MCF 10A (cell line): ENCODE data around the gene CDH10. TPM values are rescaled to one million over a fixed set of nuclear protein-coding genes. Genes with fewer than 3 reads are reported as not detected.

Experiments
- Bru-seq: library from RNA; stranded (reverse); fragments of 400-500 nt; gene quantifications from one replicate; lab custom pipeline; 2021; lab: Mats Ljungman, UMichigan
- BruChase-seq, 2 experiments: library from RNA; stranded (reverse); fragments of 400-500 nt; gene quantifications; one replicate each; lab custom pipeline; 2021; lab: Mats Ljungman, UMichigan
- BruUV-seq: library from RNA; stranded (reverse); fragments of 400-500 nt; replicated peaks from 2 replicates; lab custom pipeline; 2021; lab: Mats Ljungman, UMichigan
- CTCF ChIA-PET: fragments of 300-600 bp; sonication (Branson Sonifier 250); formaldehyde crosslinking; extraction: SDS; loops from one replicate; lab custom pipeline; 2021; ENCODE audit warnings: antibody characterized with exemption, inconsistent platforms; lab: Yijun Ruan, JAX
- POLR2A ChIA-PET: fragments of 300-600, 350-650 bp; sonication (Branson Sonifier 250); formaldehyde crosslinking; extraction: SDS; loops from one replicate; lab custom pipeline; 2020; ENCODE audit warnings: antibody characterized with exemption, inconsistent platforms; lab: Yijun Ruan, JAX
- DNase-seq: peaks from one replicate; pipeline ENCODE4 v3.0.0-alpha.2; 2018; ENCODE audit not compliant: unreplicated experiment
- H3K27ac Mint-ChIP-seq: one replicate; pipeline ENCODE4 v1.8.0; 2022; ENCODE audit warnings: mild to moderate bottlenecking, low read depth, mixed read lengths; ENCODE audit not compliant: unreplicated experiment
- H3K27me3 Mint-ChIP-seq: one replicate; pipeline ENCODE4 v1.8.0; 2022; ENCODE audit warnings: mixed read lengths; ENCODE audit not compliant: insufficient read depth, unreplicated experiment
- H3K36me3 Mint-ChIP-seq: one replicate; pipeline ENCODE4 v1.8.0; 2022; ENCODE audit warnings: mild to moderate bottlenecking, moderate library complexity, mixed read lengths; ENCODE audit not compliant: insufficient read depth, unreplicated experiment
- H3K4me1 Mint-ChIP-seq: one replicate; pipeline ENCODE4 v1.8.0; 2022; ENCODE audit warnings: mixed read lengths; ENCODE audit not compliant: insufficient read depth, unreplicated experiment
- H3K4me3 Mint-ChIP-seq: one replicate; pipeline ENCODE4 v1.8.0; 2022; ENCODE audit warnings: mild to moderate bottlenecking, moderate library complexity, mixed read lengths; ENCODE audit not compliant: unreplicated experiment
- H3K9me3 Mint-ChIP-seq: one replicate; pipeline ENCODE4 v1.8.0; 2022; ENCODE audit warnings: mixed read lengths; ENCODE audit not compliant: unreplicated experiment
- intact Hi-C: fragments of 100-400 bp; cut with micrococcal nuclease; formaldehyde crosslinking; loops from 2 replicates; pipeline ENCODE4 v1.14.1; 2022
- long read RNA-seq: library from polyadenylated mRNA; stranded (forward); transcript quantifications from one replicate; pipeline ENCODE4 v2.0.0, GENCODE V29; 2022
- total RNA-seq: library from RNA; stranded (reverse); gene quantifications from 2 replicates; pipeline ENCODE4 v1.2.3, GENCODE V29; 2022
- TF ChIP-seq, protein P1 (sequence below): fragments of 200-600 bp; IDR thresholded peaks from one replicate; pipeline ENCODE4 v1.8.0; 2022; ENCODE audit warnings: antibody characterized with exemption, mild to moderate bottlenecking; ENCODE audit not compliant: unreplicated experiment

The CDH10 gene
- total RNA-seq (0.33 and 0.39 TPM in 2 replicates), Bru-seq, nascent RNA (percentile 28 among the genes with signal in this experiment), BruChase-seq, experiment 1, labeled RNA remaining after a 6-hour chase (percentile 19 among the genes with signal in this experiment), BruChase-seq, experiment 2, labeled RNA remaining after a 2-hour chase (percentile 22 among the genes with signal in this experiment)
- long read RNA-seq, partial matches to known transcripts, result 0 of 1 reads
- long read RNA-seq, other reads (novel, unspliced or antisense), result 1 of 1 reads

DNA sequence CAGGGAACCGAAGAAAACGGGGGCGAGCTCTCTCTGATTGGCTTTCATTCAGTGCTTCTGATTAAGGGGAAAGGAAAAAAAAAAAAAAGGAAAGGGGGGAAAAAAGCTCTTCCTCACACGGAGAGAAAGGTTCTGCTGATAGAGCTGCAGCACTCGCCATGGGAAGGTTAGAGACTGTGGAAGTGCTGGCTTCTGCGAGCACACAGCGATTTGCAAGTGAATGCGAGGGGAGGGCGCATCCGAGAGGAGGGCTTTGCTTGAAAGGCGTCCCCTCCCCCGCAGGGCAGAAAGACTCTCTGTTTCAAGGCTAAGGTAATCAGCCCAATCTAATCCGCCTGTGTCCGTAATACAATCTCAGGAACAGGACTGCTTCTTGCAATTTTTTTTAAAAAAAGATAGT, at the start of gene CDH10:
CDH10 (minus strand) TSS at position 218 of the 400 bp plus-strand sequence. CDS start 51,488 bp downstream, outside the sequence.
- Mint-ChIP-seq H3K36me3 (no peaks in the 10 kb centered on the region), H3K4me1 (peaks cover 26% of the 10 kb centered on the region), H3K4me3 (peak within 1 kb of the TSS; percentile 85), H3K9me3 (no peaks in the 10 kb centered on the region), H3K27ac (peak within 1 kb of the TSS; percentile 66), H3K27me3 (no peaks in the 10 kb centered on the region)
- DNase-seq, result peak; percentile 26
- TF ChIP-seq, protein P1, sequence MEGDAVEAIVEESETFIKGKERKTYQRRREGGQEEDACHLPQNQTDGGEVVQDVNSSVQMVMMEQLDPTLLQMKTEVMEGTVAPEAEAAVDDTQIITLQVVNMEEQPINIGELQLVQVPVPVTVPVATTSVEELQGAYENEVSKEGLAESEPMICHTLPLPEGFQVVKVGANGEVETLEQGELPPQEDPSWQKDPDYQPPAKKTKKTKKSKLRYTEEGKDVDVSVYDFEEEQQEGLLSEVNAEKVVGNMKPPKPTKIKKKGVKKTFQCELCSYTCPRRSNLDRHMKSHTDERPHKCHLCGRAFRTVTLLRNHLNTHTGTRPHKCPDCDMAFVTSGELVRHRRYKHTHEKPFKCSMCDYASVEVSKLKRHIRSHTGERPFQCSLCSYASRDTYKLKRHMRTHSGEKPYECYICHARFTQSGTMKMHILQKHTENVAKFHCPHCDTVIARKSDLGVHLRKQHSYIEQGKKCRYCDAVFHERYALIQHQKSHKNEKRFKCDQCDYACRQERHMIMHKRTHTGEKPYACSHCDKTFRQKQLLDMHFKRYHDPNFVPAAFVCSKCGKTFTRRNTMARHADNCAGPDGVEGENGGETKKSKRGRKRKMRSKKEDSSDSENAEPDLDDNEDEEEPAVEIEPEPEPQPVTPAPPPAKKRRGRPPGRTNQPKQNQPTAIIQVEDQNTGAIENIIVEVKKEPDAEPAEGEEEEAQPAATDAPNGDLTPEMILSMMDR, result no peak
- ChIA-PET POLR2A (interaction anchor here (0.6 to 1.1 kb wide), 3 partner anchors 144 to 197 kb away, joined by 3 read pairs; no protein-coding TSS in a partner anchor), CTCF (interaction anchor here (0.7 to 0.9 kb wide), 2 partner anchors 8 to 1506 kb away, joined by 3 to 4 read pairs; no protein-coding TSS in a partner anchor)
- BruUV-seq, result no TSS peak
- intact Hi-C loops, result loop anchor here (5.0 kb wide), 1 partner anchor 1683 kb away; no protein-coding TSS in a partner anchor

- H3K27me3 Mint-ChIP-seq, result no peaks in the 10 kb centered on the region
- intact Hi-C loops, result no loop called here
- H3K4me1 Mint-ChIP-seq, result no peaks in the 10 kb centered on the region
- ChIA-PET CTCF (no interaction called here), POLR2A (no interaction called here)
- TF ChIP-seq, protein P1, result no peak
- DNase-seq, result no peak
- no peak overlapping the region for H3K4me3 Mint-ChIP-seq
- H3K9me3 Mint-ChIP-seq, result peaks cover 12% of the 10 kb centered on the region
- H3K36me3 Mint-ChIP-seq, result no peaks in the 10 kb centered on the region
- no peak overlapping the region for H3K27ac Mint-ChIP-seq
- BruUV-seq, result no TSS peak
Observed at GRCh38 chr5:24693609-24694008, 48.8 kb upstream of the CDH10 start.

- CTCF ChIA-PET, result no interaction called here
- intact Hi-C loops, result no loop called here
- Mint-ChIP-seq H3K27ac (no peak overlapping the region), H3K4me1 (no peaks in the 10 kb centered on the region), H3K27me3 (no peaks in the 10 kb centered on the region), H3K36me3 (no peaks in the 10 kb centered on the region), H3K4me3 (no peak overlapping the region), H3K9me3 (no peaks in the 10 kb centered on the region)
- BruUV-seq, result no TSS peak
- POLR2A ChIA-PET, result interaction anchor here (0.7 kb wide), 1 partner anchor 650 kb away, joined by 3 read pairs; no protein-coding TSS in a partner anchor
- DNase-seq, result no peak
- TF ChIP-seq, protein P1, result no peak
Observed at GRCh38 chr5:24691074-24691473, 46.3 kb upstream of the CDH10 start.

DNA sequence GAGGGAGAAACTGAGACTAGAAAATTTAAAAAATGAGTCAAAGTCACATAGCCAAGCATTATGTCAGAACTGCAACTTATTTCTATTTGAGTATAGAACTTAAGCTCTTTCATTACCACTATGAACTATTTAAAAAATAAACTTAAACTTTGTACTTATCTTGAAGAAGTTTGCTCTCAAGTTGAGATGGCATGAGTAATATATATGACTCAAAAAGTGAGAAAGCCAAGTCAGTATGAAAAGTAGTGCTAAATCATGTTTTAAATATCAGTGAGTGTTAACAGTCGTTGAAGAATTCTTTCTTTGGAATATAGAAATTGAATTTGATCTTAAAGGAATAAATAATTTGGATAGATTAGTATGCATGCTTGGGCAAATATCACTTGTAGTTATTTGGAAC, 36.3 kb upstream of the CDH10 start:
- no peaks in the 10 kb centered on the region for H3K4me1 Mint-ChIP-seq
- ChIA-PET CTCF (interaction anchor here (0.6 kb wide), 1 partner anchor 40 kb away, joined by 3 read pairs; no protein-coding TSS in a partner anchor), POLR2A (no interaction called here)
- H3K36me3 Mint-ChIP-seq, result peaks cover 7% of the 10 kb centered on the region
- no peaks in the 10 kb centered on the region for H3K27me3 Mint-ChIP-seq
- no TSS peak for BruUV-seq
- no peak for DNase-seq
- intact Hi-C loops, result no loop called here
- H3K9me3 Mint-ChIP-seq, result peaks cover 16% of the 10 kb centered on the region
- no peak overlapping the region for H3K27ac Mint-ChIP-seq
- TF ChIP-seq, protein P1, result no peak
- H3K4me3 Mint-ChIP-seq, result no peak overlapping the region
